ENCODE data around the gene CCSER2.
A peak's percentile ranks its signal among the peaks of the same experiment; 100 is the strongest.
"Not testable (repeated sequence)": the region's sequence is repeated elsewhere in the genome, so short reads cannot be mapped to it uniquely, and the experiment has no call there.

Gene CCSER2

DNA sequence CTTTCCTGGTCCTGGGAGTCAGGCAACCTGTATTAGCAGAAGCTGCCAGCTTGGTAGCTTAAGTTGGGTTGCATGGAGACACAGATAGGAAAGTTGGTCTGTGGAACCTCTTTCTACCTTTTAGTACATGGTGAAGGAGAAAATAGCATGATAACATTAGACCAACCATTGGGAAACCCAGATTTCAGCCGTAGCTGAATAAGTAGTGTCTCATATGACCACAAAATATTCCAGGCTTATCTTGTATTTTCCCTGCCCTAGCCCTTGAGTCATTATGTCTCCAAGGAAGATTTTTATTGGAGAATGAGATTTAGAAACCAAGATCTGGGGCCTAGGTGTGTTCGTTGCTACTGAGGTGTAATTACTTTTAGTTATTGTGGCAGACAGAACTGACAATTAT is 67.2 kb downstream of the CCSER2 start:
- no peak for DNase-seq (ENCODE audit: low read depth in 2 of 2)

DNA sequence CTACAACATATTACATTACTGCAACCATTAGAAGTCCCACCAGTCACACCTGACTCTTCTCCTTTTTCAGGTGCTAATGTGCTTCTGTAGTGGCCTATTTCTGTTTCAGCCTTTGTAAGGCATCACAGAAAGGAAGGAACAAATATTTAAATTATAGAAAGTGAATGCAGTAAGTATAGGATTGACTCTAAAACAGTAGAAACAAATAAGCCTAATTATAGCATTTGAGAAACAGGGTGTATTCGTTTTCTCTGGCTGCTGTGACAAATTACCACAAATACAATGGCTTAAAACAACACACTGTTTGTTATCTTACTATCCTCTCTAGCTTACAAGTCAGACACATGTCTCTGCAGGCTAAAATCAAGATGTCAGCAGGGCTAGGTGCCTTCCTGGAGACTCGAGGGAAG is 69.4 kb downstream of the CCSER2 start:
- DNase-seq (ENCODE audit: low read depth in 2 of 2), result no peak

DNA sequence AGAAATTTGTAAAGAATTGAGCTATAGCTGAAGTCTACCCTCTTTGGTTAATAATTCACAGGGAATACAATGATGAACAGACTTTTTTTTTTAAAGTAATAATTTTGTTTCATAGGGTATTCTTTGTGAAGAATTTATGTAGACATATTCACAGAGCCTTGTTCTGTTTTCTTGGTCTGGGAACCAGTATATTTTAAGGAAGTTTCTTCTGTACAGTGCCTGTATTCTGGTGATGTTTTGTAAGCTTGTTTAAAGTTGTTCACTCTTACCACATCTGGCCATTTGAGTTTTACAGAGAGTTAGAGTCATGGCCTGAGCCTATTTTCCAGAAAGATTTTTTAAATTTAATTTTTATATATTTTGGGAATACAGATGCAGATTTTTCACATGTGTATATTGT is 70.3 kb downstream of the CCSER2 start:
- no peak for DNase-seq (ENCODE audit: low read depth in 2 of 2)

DNA sequence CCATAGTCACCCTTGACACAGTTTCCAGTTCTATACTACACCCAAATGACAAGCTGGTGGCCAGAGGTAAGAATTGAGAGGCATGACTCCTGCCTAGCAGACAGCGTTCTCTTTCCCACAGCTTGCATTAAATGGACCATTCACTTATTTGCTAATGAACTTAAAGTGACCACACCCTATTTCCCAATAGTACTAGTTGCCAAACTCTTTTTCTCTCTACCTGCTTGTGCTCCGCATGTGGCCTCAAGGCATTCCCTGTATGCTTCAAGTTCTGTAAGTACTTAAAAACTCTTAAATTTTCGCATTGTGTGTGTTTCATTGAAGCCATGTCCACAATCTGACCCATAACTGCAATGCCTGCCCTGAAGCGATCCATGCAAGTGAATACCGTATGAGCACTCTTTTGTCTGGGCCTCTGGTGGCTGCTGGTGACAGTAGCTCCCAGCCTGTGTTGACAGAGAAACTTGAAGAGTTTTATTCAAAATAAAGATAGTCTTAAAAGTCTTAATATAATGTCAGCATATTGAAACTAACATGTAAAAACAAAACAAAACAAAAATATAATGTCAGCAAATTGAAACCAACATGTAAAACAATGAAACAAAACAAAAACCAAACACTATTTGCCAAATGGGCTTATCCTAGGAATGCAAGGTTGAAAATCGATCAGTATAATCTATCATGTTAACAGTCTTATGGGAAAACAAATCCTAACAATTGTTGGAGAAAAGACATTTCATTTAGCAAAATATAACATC is 73.6 kb downstream of the CCSER2 start:
- no peak for DNase-seq (ENCODE audit: low read depth in 2 of 2)

DNA sequence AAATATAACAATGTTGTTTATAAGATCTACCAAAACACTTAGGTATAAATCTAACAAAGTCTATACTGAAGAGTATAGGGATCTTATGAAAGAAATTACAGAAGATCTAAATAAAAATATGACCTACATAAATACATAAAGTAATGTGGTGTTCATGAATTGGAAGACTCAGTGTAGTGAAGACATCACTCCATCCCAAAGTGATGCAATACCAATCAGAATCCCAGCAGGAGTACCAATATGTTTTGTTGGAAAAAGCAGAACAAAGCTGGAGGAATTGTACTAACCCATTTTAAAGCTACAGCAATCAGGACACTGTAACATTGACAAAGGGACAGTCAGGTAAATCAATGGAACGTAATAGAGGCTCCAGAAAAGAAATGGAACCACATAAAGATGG is 76.4 kb downstream of the CCSER2 start:
- no peak for DNase-seq (ENCODE audit: low read depth in 2 of 2)

DNA sequence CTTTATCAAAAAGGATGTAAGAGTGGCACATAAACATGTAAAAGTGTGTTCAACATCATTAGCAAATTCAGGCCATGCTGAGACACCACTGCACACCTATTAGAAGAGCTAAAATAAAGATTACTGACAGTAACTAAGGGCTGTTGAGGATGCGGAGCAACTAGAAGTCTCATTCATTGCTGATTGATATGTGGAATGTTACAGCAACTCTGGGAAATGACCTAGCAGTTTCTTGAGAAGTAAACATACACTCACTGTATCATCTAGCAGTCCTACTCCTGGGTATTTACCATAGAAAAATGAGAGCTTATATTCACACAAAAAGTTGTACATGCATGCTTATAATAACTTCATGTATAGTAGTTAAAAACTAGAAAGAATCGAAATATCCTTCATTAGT is 77.3 kb downstream of the CCSER2 start:
- DNase-seq (ENCODE audit: low read depth in 2 of 2), result no peak

GRCh38 chr10:84406561-84406960 is 78.2 kb downstream of the CCSER2 start:
- DNase-seq (ENCODE audit: low read depth in 2 of 2), result no peak

- no peak for DNase-seq (ENCODE audit: low read depth in 2 of 2)
Observed at GRCh38 chr10:84407388-84408049, 79.1 kb downstream of the CCSER2 start.

GRCh38 chr10:84412482-84412881 is 84.1 kb downstream of the CCSER2 start:
- no peak for DNase-seq (ENCODE audit: low read depth in 2 of 2)

DNA sequence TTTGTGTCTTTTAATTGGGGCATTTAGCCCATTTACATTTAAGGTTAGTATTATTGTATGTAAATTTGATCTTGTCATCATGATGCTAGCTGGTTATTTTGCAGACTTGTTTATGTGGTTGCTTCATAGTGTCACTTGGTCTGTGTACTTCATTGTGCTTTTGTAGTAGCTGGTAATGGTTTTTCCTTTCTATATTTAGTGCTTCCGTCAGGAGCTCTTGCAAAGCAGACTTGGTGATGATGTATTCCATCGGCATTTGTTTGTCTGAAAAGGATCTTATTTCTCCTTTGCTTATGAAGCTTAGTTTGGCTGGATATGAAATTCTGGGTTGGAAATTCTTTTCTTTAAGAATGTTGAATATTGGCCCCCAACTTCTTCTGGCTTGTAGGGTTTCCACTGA is 85.7 kb downstream of the CCSER2 start:
- not testable (repeated sequence) for DNase-seq (ENCODE audit: low read depth in 2 of 2)

DNA sequence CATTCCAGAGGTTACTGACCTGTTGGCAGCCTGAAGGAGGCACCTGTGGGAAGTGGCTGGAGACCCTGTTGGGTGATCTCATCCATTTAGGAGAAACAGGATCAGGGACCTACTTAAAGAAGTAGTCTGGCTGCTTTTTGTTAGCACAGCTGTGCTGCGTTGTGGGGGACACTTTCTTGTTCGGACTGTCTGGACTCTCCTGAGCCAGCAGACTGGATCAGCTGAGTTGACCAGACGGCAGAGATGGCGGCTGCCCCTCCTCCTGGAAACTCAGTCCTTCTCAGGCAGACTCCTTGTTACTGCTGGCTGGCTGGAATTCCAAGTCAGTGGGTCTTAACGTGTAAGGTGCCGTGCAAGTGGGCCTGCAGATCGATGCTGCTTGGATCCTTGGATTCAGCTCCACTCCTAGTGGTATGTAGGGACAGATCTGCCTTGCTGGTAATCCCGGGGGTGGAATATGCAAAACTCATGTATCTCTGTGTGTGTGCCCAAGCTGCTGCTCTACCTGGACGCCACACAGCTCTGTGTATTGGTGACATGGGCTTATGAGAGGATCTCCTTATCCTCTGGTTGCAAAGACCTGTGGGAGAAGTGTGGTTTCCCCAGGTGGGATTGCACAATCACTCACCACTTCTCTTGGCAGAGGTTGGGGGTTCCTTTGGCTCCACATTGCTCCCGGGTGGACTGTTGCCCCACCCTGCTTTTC is 87.3 kb downstream of the CCSER2 start:
- no peak for DNase-seq (ENCODE audit: low read depth in 2 of 2)

DNA sequence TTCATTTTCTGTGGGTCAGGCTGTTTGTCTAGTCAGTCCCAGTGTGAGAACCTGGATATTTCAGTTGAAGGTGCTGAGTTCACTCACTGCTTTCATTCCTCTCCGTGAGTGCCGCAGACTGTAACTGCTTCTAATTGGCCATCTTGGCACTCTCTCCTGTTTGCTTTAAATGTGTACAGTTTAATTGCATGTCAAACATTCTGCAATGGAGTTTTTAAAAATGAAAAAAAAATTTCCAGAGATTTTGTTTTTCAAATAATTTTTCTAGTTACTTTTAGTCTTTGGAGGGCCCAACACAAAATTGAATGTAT is 87.8 kb downstream of the CCSER2 start:
- DNase-seq (ENCODE audit: low read depth in 2 of 2), result no peak

DNA sequence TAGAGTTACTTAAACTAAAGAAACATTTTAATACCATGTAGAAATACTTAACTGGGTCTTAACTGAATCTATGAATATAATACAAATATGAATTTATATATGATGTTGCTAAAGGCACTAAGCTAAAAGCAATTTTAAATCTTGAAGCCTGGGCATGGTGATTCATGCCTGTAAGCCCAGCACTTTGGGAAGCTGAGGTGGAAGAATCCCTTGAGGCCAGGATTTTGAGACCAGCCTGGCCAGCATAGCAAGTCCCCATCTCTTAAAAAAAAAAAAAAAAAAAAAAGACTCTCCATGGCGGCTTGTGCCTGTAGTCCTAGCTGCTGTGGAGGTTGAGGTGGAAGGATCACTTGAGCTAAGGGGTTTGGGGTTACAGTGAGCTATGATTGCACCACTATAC is 95.3 kb downstream of the CCSER2 start:
- DNase-seq (ENCODE audit: low read depth in 2 of 2), result no peak

DNA sequence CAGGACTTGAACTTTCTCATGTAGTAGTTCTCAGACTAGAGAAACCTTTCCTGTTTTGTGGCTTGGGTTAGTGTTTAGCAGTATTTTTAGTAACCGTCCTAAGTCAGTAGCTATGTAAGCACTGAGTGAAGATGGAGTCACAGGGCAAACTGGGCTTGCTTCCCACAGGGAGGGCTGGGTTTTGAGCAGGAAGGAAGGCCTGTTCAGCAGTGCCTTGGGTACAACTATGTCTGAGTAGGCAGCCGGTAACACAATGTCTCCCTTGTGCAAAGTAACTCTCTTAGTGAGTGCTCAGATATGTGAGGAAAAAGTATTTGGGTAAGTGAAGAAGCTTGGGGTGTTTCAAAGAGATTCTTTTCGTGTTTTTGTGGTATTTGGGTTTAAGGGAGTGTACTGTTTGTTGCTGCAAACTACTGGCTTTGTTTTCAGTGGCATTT is 96.4 kb downstream of the CCSER2 start:
- no peak for DNase-seq (ENCODE audit: low read depth in 2 of 2)

- DNase-seq (ENCODE audit: low read depth in 2 of 2), result no peak
Observed at GRCh38 chr10:84427903-84428650, 99.7 kb downstream of the CCSER2 start.

DNA sequence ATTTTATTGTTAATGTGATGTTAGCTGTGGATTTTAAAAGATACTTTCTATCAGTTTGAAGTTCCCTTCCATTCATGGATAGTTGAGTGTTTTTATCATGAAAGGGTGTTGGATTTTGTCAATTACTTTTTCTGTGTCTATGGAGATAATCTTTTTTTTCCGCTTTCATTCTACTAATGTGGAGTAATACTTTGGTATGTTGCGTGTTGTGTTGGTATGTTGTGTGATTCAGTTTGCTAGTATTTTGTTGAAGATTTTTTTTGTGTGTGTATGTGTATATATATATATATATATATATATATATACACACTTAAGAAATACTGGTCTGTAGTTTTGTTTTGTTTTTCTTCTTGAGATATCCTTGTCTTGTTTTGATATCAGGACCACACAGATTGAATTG is 100.3 kb downstream of the CCSER2 start:
- no peak for DNase-seq (ENCODE audit: low read depth in 2 of 2)

DNA sequence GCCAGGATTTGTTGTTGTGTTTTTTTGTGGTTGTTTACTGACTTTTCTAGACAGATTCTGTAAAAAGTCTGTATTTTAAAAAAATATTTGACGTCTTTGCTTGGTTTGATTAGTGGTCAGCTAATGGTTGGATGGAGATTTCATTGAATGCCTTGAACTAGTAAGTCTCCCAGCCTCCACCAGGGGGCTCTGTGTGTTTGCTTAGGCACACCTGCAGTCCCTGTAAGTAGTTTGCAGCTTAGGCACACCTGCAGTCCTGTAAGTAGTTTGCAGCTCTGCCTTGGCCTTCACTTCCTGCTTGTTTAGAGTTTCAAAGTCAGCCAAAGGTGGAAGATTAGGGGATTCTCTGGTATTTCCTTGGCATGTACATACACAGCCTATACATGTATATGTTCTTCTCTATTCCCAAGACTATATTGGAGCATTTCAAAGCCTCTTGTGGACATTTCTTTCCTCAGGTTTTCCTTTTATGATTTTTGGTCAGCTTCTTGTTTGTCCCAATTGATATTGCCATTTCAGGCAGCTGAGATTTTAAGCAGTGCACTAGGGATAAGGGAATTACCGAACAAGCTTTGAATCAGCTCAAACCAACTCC is 101.6 kb downstream of the CCSER2 start:
- DNase-seq (ENCODE audit: low read depth in 2 of 2), result peak; percentile 27 to 40

- DNase-seq (ENCODE audit: low read depth in 2 of 2), result no peak
Observed at GRCh38 chr10:84432891-84433290, 104.5 kb downstream of the CCSER2 start.

DNA sequence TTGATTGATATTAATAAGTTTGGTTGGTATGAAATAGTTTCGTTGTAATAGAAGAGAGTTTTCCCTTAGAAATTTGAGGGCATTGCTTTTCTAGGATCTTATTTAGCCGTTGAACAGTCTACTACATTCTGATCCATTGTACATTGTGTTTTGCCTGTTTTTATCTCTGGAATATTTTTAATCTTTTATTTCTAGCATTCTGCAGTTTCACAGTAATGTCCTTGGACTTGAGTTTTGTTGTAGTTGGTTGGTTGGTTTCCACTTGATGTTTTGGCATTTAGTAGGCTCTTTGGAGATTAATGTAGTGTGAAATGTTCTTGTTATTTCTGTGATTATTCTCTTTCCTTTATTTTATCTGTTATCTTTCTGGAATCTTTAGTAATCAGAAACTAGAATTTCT is 112.4 kb downstream of the CCSER2 start:
- DNase-seq (ENCODE audit: low read depth in 2 of 2), result no peak

DNA sequence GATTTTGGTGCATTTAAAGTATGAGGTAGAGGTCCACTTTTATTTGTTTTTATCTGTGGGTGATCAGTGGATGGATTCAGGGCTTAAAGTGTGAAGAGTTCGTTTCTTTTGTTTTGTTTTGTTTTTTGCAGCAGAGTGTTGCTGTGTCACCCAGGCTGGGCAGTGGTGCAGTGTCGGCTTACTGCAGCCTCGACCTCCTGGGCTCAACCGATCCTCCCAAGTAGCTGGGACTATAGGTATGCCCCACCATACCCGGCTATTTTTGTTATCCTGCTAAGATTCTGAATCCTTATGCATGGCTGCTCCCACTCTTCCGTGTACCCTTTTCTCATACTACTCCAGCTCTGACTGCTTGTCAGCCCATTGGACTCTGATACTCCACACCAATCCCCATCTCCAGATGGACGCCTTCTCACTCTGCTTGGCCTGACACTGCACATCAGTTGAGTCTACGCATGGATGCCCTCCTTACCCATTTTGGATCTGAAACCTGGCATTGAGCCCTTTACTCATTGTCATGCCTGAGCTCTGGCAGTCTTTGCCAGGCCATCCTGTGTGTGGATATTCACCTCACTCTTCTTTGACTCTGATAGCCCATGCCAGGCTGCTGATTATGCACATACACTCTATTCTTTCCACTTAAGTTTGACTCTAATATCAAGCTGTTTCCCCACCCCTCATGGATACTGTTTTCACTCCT is 119.5 kb downstream of the CCSER2 start:
- no peak for DNase-seq (ENCODE audit: low read depth in 2 of 2)

GRCh38 chr10:84449351-84449750 is 121.0 kb downstream of the CCSER2 start:
- not testable (repeated sequence) for DNase-seq (ENCODE audit: low read depth in 2 of 2)
